Smooth muscle cell (in vitro differentiated cells): Measurements from ENCODE around the gene INTS1. TPM values are rescaled to one million over a fixed set of nuclear protein-coding genes. Genes with fewer than 3 reads are reported as not detected.

Experiments used
- DNase-seq: peaks from one replicate; lab custom pipeline; 2025; ENCODE audit not compliant: unreplicated experiment; lab: John Stamatoyannopoulos, UW
- H2AFZ ChIP-seq: fragments of 200-600 bp; sonication (generic); 2 replicates; pipeline ENCODE4 v1.6.0; 2016; ENCODE audit warnings: antibody characterized with exemption, low read depth, mild to moderate bottlenecking
- H3F3A ChIP-seq: fragments of 200-600 bp; sonication (generic); 2 replicates; pipeline ENCODE4 v1.6.0; 2017; ENCODE audit warnings: antibody characterized with exemption, low read depth
- H3K27ac ChIP-seq: fragments of 200-600 bp; sonication (generic); 2 replicates; pipeline ENCODE4 v1.5.1; 2016; ENCODE audit warnings: low read depth, mild to moderate bottlenecking
- H3K27me3 ChIP-seq: fragments of 200-600 bp; sonication (generic); 2 replicates; pipeline ENCODE4 v1.6.1; 2016; ENCODE audit warnings: low read depth, mild to moderate bottlenecking
- H3K36me3 ChIP-seq: fragments of 200-600 bp; sonication (generic); 2 replicates; pipeline ENCODE4 v1.5.1; 2016; ENCODE audit warnings: low read depth
- H3K4me1 ChIP-seq: fragments of 200-600 bp; sonication (generic); 2 replicates; pipeline ENCODE4 v1.5.1; 2016; ENCODE audit warnings: low read depth
- H3K4me2 ChIP-seq: fragments of 200-600 bp; sonication (generic); 2 replicates; pipeline ENCODE4 v1.6.0; 2016; ENCODE audit warnings: mild to moderate bottlenecking
- H3K4me3 ChIP-seq: fragments of 200-600 bp; sonication (generic); 2 replicates; pipeline ENCODE4 v1.5.1; 2016; ENCODE audit warnings: mild to moderate bottlenecking
- H3K79me2 ChIP-seq: fragments of 200-600 bp; sonication (generic); 2 replicates; pipeline ENCODE4 v1.6.0; 2016; ENCODE audit warnings: low read depth, mild to moderate bottlenecking
- H3K9ac ChIP-seq: fragments of 200-600 bp; sonication (generic); 2 replicates; pipeline ENCODE4 v1.6.0; 2016; ENCODE audit warnings: low read depth
- H3K9me3 ChIP-seq: fragments of 200-600 bp; sonication (generic); replicated peaks from 2 replicates; pipeline ENCODE4 v1.5.1; 2016; ENCODE audit warnings: low read depth
- H4K20me1 ChIP-seq: fragments of 200-600 bp; sonication (generic); 2 replicates; pipeline ENCODE4 v1.6.0; 2016; ENCODE audit warnings: low read depth
- WGBS: methylation state at CpG from one replicate; pipeline ENCODE4 v1.1.7; 2016; ENCODE audit warnings: low lambda C conversion rate; 5-methylcytosine and 5-hydroxymethylcytosine counted together
- polyA plus RNA-seq: library from polyadenylated mRNA; unstranded; fragments of >200 nt; fragmentation: Nextera tagmentation; extraction: Ambion mirVana; gene quantifications from 2 replicates; pipeline ENCODE4 v1.2.1, GENCODE V29; 2016
- total RNA-seq: library from RNA; depleted of rRNA; stranded (reverse); fragments of >200 nt; gene quantifications from 2 replicates; pipeline ENCODE4 v1.2.3, GENCODE V29; 2014
- TF ChIP-seq, protein P1 (sequence below): fragments of 200-600 bp; sonication (generic); IDR thresholded peaks from 2 replicates; pipeline ENCODE4 v1.5.1; 2017; ENCODE audit warnings: borderline replicate concordance, mild to moderate bottlenecking, antibody characterized with exemption; ENCODE audit not compliant: insufficient read depth, poor library complexity, severe bottlenecking

INTS1 gene
- total and polyA plus RNA-seq, 2 experiments from 2014 or later: 18.2 to 51.2 TPM

DNA sequence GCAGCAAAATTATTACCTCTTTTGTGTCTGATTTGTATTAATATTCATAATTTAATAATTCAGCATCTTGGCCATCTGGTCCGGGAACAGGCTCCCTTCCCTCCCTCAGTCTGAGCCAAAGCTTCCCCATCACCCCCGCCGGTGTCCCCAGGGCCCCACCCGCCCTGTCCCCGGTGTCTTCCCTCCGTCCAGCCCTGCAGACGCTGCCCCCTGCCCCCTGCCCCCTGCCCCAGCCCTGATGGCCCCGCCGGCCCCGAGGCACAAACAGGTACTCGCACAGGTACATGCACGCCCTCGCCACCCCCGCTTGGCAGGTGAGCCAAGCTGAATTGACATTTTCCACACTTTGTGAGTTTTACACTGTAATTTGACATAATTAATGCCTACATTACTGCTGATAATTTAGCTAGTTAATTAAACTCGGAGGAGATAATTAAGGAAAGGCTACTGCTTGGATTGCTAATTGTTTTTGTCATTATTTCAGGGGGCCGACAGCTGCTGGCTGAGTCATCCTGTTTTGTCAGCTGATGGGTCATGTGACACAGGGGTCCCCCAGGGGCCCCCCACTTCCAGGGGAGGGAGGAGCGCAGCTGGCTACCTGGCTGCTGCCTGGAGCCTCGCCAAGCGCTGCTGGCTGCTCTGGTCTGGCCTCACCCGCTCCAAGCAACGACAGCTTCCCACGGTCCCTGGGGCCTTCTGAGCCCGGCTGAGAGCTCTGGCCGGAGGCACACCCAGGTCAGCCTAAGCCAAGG lies 81.5 kb downstream of the INTS1 start:
- Histone ChIP-seq H3F3A (no peaks in the 10 kb centered on the region), H3K4me3 (no peak overlapping the region), H3K27ac (no peak overlapping the region), H3K79me2 (no peaks in the 10 kb centered on the region), H3K9ac (no peak overlapping the region), H3K9me3 (no peaks in the 10 kb centered on the region), H3K36me3 (no peaks in the 10 kb centered on the region), H3K27me3 (no peaks in the 10 kb centered on the region), H4K20me1 (no peaks in the 10 kb centered on the region), H3K4me1 (no peaks in the 10 kb centered on the region), H2AFZ (no peak overlapping the region), H3K4me2 (no peak overlapping the region)
- 75% methylated on average over 20 of the region's 24 CpGs for WGBS
- TF ChIP-seq, protein P1, sequence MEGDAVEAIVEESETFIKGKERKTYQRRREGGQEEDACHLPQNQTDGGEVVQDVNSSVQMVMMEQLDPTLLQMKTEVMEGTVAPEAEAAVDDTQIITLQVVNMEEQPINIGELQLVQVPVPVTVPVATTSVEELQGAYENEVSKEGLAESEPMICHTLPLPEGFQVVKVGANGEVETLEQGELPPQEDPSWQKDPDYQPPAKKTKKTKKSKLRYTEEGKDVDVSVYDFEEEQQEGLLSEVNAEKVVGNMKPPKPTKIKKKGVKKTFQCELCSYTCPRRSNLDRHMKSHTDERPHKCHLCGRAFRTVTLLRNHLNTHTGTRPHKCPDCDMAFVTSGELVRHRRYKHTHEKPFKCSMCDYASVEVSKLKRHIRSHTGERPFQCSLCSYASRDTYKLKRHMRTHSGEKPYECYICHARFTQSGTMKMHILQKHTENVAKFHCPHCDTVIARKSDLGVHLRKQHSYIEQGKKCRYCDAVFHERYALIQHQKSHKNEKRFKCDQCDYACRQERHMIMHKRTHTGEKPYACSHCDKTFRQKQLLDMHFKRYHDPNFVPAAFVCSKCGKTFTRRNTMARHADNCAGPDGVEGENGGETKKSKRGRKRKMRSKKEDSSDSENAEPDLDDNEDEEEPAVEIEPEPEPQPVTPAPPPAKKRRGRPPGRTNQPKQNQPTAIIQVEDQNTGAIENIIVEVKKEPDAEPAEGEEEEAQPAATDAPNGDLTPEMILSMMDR: no peak
- DNase-seq: no peak

DNA sequence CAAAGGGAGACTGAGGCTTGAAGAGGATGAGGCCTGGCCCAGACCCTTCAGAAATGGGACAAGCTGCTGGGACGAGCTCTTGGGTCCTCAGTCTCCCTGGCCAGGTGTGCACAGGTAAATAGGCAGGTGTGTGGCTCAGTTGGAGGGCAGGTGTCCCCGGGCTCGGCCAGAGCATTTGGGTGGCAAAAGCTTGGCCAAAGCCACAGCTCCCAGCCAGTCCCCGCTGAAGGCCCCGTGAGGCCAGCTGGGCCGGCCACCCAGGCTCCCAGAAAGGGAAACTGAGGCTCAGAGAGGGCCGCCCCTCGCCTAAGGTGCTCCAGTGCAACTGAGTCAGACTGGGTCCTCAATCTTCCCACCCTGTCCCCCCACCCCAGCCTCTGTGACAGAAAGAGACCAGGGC lies 82.2 kb downstream of the INTS1 start:
- H3F3A ChIP-seq: no peaks in the 10 kb centered on the region
- no peaks in the 10 kb centered on the region for H4K20me1 ChIP-seq
- no peaks in the 10 kb centered on the region for H3K27me3 ChIP-seq
- H3K4me1 ChIP-seq: no peaks in the 10 kb centered on the region
- TF ChIP-seq, protein P1: no peak
- H3K4me3 ChIP-seq: no peak overlapping the region
- H3K27ac ChIP-seq: no peak overlapping the region
- H3K36me3 ChIP-seq: no peaks in the 10 kb centered on the region
- DNase-seq: no peak
- H3K79me2 ChIP-seq: no peaks in the 10 kb centered on the region
- no peak overlapping the region for H3K9ac ChIP-seq
- H3K4me2 ChIP-seq: no peak overlapping the region
- WGBS: 87% methylated on average over 8 of the region's 8 CpGs
- H3K9me3 ChIP-seq: no peaks in the 10 kb centered on the region
- no peak overlapping the region for H2AFZ ChIP-seq

DNA sequence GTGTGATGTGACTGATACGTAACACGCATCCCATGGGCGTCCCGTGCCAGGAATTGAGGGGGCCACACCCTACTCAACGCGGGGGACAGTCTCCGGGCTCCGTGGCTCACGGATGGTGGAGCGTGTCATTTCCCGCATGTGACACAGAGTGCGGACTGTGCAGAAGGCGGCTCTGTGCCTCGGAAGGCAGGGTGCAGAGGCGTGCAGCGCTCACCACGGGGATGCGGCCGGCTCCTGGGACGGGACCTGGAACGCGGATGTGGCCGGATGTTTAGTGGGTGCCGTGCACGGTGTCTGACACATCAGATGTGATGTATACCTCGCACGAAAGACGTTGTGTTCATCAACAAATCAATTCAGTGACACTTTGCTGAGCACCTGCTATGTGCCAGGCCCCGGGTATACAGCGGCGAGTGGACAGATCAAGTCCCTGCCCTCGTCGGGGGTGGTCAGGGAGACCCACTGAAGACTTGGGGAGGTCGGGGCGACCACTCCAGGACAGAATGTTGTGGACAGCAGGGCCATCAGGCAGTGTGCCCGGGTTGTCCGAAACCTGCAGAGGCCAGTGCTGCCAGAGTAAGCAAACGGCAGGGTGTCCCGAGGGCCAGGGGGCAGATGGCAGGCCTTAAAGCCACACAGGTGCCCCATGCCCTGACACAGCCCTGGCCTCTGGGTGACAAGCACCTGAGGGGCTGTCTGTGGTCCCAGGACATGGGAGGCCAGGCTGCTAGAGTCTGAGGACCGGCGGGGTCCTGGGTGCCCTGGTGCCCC lies 83.0 kb downstream of the INTS1 start:
- no peak overlapping the region for H3K4me2 ChIP-seq
- H3K9me3 ChIP-seq: no peaks in the 10 kb centered on the region
- no peak for DNase-seq
- H4K20me1 ChIP-seq: no peaks in the 10 kb centered on the region
- TF ChIP-seq, protein P1: no peak
- no peaks in the 10 kb centered on the region for H3F3A ChIP-seq
- no peaks in the 10 kb centered on the region for H3K36me3 ChIP-seq
- H2AFZ ChIP-seq: no peak overlapping the region
- H3K27me3 ChIP-seq: no peaks in the 10 kb centered on the region
- H3K4me1 ChIP-seq: no peaks in the 10 kb centered on the region
- no peaks in the 10 kb centered on the region for H3K79me2 ChIP-seq
- WGBS: 93% methylated on average over 41 of the region's 41 CpGs
- H3K4me3 ChIP-seq: no peak overlapping the region
- H3K9ac ChIP-seq: no peak overlapping the region
- H3K27ac ChIP-seq: no peak overlapping the region

Other genes with a start within 250 kb of the INTS1 start
- gene MICALL2, start 44.9 kb downstream of the INTS1 start, total RNA-seq: 4.2 and 9.3 TPM in 2 replicates
- gene MICALL2, start 44.9 kb downstream of the INTS1 start, polyA plus RNA-seq: 18.9 and 19.9 TPM in 2 replicates
- 8.5 and 8.8 TPM in 2 replicates for gene MAFK, start 26.3 kb upstream of the INTS1 start, total RNA-seq
- gene MAFK, start 26.3 kb upstream of the INTS1 start, polyA plus RNA-seq: 2.8 and 4.4 TPM in 2 replicates
- gene TMEM184A, start 51.8 kb upstream of the INTS1 start, total RNA-seq: 4.8 and 6.6 TPM in 2 replicates
- 1.6 and 4.5 TPM in 2 replicates for gene TMEM184A, start 51.8 kb upstream of the INTS1 start, polyA plus RNA-seq
- 24.5 and 30.7 TPM in 2 replicates for gene PSMG3, start 65.6 kb upstream of the INTS1 start, total RNA-seq
- 45.2 and 45.3 TPM in 2 replicates for gene PSMG3, start 65.6 kb upstream of the INTS1 start, polyA plus RNA-seq
- gene ELFN1, start 165.9 kb upstream of the INTS1 start, total RNA-seq: 4.2 and 6.4 TPM in 2 replicates
- 4.5 and 6.2 TPM in 2 replicates for gene ELFN1, start 165.9 kb upstream of the INTS1 start, polyA plus RNA-seq